Measurements from ENCODE around the gene ATP6V0A1.
"Not testable (repeated sequence)": the region's sequence is repeated elsewhere in the genome, so short reads cannot be mapped to it uniquely, and the experiment has no call there.

ATP6V0A1 gene

GRCh38 chr17:42436391-42436790 lies 22.3 kb upstream of the ATP6V0A1 start:
- no peak for DNase-seq (ENCODE audit: low read depth in 3 of 3)

- DNase-seq (ENCODE audit: low read depth in 3 of 3), result peak in 1 of 3 experiments; percentile 36
Observed at GRCh38 chr17:42438600-42439567, 19.8 kb upstream of the ATP6V0A1 start.

DNA sequence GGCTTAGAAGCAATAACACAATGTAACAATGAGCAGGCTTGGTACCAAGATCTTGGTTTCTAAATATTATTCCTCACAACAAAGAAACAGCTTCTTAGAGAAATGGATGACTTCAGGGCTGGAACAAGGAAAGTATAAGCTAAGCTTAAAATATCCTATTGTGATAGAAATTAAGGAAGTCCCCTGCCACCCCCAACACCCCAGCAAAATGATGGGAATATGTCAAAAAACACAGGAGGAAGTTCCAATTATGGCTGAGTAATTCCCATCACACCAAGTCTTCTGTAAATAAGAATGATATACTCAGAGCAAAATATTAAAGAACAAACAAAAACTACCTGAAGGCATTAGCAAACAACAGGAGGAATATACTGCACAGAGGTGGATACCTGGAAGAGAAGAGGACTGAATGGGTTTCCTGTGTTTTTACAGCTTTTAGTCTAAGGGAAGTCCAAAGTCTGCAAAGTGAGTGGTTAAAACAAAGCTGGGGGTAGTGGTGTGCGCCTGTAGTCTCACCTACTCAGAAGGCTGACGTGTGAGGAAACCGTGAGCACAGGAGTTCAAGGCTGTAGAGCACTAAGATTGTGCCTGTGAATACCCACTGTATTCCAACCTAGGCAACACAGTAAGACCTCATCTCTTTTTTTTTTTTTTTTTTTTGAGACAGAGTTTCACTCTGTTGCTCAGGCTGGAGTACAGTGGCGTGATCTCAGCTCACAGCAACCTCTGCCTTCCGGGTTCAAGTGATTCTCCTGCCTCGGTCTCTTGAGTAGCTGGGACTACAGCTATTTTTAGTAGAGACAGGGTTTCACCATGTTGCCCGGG lies 17.1 kb upstream of the ATP6V0A1 start:
- DNase-seq (ENCODE audit: low read depth in 3 of 3), result no peak

GRCh38 chr17:42442196-42442565 lies 16.5 kb upstream of the ATP6V0A1 start:
- no peak for DNase-seq (ENCODE audit: low read depth in 3 of 3)

DNA sequence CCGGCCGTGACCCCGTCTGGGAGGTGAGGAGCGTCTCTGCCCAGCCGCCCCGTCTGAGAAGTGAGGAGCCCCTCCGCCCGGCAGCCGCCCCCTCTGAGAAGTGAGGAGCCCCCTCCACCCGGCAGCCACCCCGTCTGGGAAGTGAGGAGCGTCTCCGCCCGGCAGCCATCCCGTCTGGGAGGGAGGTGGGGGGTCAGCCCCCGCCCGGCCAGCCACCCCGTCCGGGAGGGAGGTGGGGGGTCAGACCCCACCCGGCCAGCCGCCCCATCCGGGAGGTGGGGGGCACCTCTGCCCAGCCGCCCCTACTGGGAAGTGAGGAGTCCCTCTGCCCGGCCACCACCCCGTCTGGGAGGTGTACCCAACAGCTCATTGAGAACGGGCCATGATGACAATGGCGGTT lies 9.5 kb upstream of the ATP6V0A1 start:
- DNase-seq (ENCODE audit: low read depth in 3 of 3), result not testable (repeated sequence)

DNA sequence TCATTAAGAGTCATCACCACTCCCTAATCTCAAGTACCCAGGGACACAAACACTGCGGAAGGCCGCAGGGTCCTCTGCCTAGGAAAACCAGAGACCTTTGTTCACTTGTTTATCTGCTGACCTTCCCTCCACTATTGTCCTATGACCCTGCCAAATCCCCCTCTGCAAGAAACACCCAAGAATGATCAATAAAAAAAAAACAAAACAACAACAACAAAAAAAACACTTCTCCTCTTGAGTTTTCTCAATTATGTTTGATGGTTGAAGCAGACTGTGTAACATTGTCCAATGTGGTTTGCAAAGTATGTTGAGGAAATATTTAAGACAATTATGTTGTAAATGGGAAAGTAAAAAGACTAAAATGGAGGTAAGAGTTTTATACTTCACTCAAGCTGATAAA lies 8.8 kb upstream of the ATP6V0A1 start:
- DNase-seq (ENCODE audit: low read depth in 3 of 3), result not testable (repeated sequence)

- not testable (repeated sequence) for DNase-seq (ENCODE audit: low read depth in 3 of 3)
Observed at GRCh38 chr17:42451270-42451669, 7.4 kb upstream of the ATP6V0A1 start.

- no peak for DNase-seq (ENCODE audit: low read depth in 3 of 3)
Observed at GRCh38 chr17:42453439-42453838, 5.2 kb upstream of the ATP6V0A1 start.

DNA sequence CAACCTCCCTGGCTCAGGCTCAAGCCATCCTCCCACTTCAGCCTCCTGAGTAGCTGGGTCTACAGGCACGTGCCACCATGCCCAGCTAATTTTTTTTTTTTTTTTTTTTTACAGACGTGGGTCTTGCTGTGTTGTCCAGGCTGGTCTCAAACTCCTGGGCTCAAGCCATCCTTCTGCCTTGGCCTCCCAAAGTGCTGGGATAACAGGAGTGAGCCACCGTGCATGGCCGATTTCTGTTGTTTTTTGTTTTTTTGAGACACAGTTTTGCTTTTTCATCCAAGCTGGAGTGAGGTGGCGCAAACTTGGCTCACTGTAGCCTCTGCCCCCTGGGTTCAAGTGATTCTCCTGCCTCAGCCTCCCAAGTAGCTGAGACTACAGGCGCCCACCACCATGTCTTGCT lies 3.7 kb upstream of the ATP6V0A1 start:
- DNase-seq (ENCODE audit: low read depth in 3 of 3), result not testable (repeated sequence)

DNA sequence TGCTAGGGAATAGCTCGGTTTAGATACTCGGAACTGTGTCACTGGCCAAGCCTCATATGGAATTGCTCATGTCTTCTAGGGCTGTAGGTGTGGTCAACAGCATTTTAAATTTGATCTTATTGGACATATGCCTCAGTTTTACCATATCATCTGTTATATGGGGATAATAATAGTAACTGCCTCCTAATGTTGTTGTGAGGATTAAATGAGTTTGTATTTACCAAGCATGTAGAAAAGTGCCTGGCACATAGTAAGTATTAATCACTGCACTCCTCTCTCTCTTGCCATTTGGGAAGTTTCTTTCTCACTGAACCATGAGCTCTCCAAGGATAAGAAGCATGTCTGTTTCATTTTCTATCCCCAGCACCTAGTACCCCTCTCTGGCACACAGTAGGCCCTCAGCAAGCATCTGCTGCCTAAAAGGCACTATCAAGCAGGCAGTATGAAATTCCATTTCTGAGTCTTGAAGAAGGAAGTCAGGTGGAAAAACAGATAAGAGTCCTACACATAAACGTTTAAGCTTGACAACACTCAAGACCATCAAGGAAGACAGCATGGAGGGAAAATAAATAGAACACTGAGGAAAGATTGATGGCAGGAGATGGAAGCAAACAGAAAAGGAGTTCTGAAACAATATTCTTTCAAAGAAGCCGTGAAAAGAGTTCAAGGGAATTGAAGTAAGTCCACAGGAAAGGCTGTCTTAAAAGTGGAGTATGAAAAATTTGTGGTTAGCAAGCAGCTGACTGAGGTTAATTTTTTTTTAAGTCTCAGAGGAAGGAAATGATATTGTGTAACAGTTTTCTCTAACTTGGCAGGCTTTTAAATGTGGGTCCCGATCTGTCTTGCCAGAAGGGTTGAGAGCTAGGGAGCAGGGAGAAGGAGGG lies 2.2 kb upstream of the ATP6V0A1 start:
- DNase-seq (ENCODE audit: low read depth in 3 of 3), result no peak

GRCh38 chr17:42457107-42457792 lies 1.4 kb upstream of the ATP6V0A1 start:
- DNase-seq (ENCODE audit: low read depth in 3 of 3), result no peak

DNA sequence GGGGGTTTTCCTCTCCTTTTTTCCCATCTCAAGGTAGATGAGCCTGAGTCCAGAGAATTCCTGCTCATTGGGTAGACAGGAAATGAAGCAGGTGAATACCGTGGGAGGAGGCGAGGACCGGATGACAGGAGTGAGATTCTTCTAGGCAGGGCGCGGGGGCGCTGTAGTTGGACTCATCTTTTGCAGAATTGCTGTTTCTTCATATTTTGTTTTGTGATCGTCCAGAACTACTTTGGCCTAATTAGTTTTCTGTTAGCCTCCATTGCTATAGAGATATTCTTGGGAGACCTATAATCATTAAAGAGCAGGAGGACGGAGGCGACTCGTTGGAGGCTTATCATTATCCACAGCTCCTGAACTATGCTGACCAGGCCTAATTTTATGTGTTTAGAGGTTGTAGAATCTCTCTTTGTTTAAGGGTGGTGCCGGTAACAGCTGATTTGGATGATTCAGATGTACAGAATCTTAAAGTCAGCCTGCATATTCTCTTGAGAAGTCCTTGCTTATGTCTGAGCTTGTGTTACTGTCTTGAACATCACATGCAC lies 650 bp downstream of the ATP6V0A1 start:
- peak in 2 of 3 experiments; percentile 4 to 29 for DNase-seq (ENCODE audit: low read depth in 3 of 3)

- no peak for DNase-seq (ENCODE audit: low read depth in 3 of 3)
Observed at GRCh38 chr17:42459801-42460281, 1.2 kb downstream of the ATP6V0A1 start.

GRCh38 chr17:42460371-42460770 lies 1.7 kb downstream of the ATP6V0A1 start:
- DNase-seq (ENCODE audit: low read depth in 3 of 3), result no peak

DNA sequence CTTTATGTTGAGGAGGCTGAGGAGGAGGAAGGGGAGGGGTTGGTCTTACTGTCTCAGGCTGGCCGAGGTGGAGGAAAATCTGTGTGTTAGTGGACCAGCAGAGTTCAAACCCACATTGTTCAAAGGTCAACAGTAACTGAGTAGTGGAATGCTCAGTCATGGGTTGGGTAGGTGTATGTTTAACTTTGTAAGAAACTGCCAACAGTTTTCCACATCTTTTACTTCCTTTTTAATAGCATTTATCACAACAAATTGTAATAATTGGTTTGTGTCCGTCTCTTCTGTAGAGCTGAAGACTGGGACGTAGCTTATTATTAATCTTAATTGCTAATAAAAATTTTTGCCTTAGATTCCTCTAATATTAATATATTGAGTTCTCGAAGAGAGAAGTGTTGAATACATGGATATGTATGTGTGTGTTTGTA lies 5.3 kb downstream of the ATP6V0A1 start:
- no peak for DNase-seq (ENCODE audit: low read depth in 3 of 3)

DNA sequence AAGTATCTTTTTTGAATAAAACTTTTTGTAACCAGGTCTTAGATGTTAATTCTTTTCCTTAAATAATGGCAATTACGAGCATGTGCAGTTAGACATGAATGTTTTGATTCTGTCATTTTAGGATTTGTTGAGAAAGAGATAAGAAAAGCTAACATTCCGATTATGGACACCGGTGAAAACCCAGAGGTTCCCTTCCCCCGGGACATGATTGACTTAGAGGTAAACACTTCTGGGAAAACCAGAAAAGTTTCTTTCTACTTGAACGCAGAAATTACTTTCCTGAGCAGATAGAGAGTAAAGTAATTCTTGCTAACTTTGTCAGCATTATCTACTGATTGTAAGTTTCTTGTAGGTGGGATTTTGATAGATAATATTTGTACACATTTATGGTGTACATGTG lies 9.2 kb downstream of the ATP6V0A1 start:
- DNase-seq (ENCODE audit: low read depth in 3 of 3), result no peak

DNA sequence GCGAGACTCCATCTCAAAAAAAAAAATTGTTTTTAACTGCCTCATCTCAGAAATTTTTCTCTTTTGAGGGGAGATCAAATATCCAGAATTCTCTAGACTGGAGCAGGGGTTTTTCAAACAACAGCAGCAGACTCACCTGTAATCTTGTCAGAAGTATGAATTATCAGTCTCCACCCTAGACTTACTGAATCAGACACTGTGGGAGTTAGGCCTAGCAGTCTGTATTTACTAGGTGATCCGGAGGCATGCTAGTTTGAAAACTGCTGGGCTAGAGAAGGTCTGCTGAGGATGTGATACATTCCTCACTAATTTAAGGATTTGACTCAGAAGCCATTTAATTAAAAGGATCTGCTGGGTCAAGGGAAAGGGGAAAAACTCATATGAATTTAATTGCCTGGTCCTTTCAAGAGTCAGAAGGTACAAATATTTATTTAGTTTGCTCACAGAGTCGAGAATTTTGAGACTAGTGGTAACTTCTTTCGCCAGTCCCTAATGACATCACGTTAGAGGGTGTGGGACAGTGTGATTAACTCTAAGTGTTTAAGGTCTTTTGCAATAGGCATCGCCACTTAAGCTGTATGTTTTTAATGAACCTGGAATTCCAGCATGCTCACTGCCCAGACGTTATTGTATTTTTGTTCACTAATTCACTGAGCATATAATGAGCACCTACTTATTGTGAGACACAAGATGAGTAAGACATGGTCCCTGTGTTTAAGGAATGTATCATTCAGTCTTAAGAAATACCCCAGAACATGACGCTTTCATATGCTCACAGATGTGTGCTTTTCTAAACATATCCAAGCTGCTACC lies 14.2 kb downstream of the ATP6V0A1 start:
- no peak for DNase-seq (ENCODE audit: low read depth in 3 of 3)

GRCh38 chr17:42474276-42474675 lies 15.6 kb downstream of the ATP6V0A1 start:
- no peak for DNase-seq (ENCODE audit: low read depth in 3 of 3)

- DNase-seq (ENCODE audit: low read depth in 3 of 3), result no peak
Observed at GRCh38 chr17:42475121-42475520, 16.4 kb downstream of the ATP6V0A1 start.

DNA sequence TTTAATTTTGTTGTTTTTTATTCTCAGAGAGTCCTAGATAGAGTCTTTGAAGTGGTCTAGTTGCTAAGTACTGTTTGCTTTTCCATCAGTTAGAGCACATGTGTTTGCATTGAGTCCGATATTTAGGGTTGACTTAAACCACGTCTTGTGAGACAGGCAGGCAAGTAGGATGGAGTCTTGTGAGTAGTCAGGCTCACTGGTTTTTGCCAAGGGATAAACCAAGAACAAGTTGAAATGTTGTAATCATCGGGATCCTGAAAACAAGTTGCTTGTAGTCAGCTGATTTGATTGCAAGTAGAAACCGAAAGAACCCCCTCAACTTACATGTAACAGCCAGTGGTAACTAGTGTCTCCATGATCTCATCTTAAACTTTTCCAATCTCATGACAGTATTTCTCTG lies 17.2 kb downstream of the ATP6V0A1 start:
- no peak for DNase-seq (ENCODE audit: low read depth in 3 of 3)
